Adrenal gland (tissue), 5 donors: Measurements from ENCODE around the gene HAGH.

Experiments used
- POLR2A ChIP-seq, 2 donors: fragments of 450-650 bp; IDR thresholded peaks; one replicate each; pipeline ENCODE4 v1.6.1; 2017; ENCODE audit warnings: antibody characterized with exemption in 2 of 2, mild to moderate bottlenecking in 2 of 2, moderate library complexity in 1 of 2
- TF ChIP-seq, protein P1 (sequence below), 6 experiments: fragments of 450-650 bp in 4 of 6; fragments of 200-600 bp in 2 of 6; sonication (generic) in 1 of 6; IDR thresholded peaks; 1 replicate in 5 of 6; 2 replicates in 1 of 6; pipeline versions ENCODE4 v1.5.1 to v1.8.0; 2016 to 2021; ENCODE audit warnings: antibody characterized with exemption in 6 of 6, mild to moderate bottlenecking in 2 of 6, moderate library complexity in 1 of 6
- donor health status: DM: no; HTN: no; CAD: no.

GRCh38 chr16:1774448-1774780 lies 52.2 kb downstream of the HAGH start:
- TF ChIP-seq, protein P1, sequence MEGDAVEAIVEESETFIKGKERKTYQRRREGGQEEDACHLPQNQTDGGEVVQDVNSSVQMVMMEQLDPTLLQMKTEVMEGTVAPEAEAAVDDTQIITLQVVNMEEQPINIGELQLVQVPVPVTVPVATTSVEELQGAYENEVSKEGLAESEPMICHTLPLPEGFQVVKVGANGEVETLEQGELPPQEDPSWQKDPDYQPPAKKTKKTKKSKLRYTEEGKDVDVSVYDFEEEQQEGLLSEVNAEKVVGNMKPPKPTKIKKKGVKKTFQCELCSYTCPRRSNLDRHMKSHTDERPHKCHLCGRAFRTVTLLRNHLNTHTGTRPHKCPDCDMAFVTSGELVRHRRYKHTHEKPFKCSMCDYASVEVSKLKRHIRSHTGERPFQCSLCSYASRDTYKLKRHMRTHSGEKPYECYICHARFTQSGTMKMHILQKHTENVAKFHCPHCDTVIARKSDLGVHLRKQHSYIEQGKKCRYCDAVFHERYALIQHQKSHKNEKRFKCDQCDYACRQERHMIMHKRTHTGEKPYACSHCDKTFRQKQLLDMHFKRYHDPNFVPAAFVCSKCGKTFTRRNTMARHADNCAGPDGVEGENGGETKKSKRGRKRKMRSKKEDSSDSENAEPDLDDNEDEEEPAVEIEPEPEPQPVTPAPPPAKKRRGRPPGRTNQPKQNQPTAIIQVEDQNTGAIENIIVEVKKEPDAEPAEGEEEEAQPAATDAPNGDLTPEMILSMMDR (IDR thresholded peaks at IDR 0.05), result no peak
- TF ChIP-seq POLR2A (IDR thresholded peaks at IDR 0.05), result no peak
